GM21515 (cell line): ENCODE data around the gene LDB2.

Experiments
- ATAC-seq: cut with Tn5 transposase; IDR thresholded peaks from one replicate; pipeline ENCODE4 v1.9.1; 2021; ENCODE audit not compliant: unreplicated experiment

The LDB2 gene

DNA sequence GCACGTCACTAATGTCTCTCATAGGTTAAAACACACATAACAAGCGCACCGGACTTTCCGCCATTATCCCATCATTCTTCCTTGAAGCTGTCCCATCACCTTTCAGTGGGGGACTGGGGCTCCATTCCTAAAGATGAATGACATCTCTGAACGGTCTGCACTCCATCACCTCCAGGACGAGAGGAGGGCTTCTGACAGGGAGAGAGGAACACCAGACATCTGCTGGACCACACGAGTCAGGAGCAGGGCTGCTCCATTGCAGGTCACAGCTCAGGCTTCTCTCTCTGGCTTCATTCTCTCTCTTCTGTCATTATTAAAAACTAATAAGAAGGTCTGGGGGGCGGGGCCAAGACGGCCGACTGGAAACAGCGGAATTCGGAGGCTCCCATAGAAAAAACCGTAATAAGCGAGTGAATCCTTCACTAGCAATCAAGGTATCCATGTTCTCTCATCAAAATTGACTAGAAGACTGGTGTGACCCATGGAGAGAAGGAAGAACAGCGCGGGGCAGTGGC, 289.8 kb downstream of the LDB2 start:
- ATAC-seq = no peak

DNA sequence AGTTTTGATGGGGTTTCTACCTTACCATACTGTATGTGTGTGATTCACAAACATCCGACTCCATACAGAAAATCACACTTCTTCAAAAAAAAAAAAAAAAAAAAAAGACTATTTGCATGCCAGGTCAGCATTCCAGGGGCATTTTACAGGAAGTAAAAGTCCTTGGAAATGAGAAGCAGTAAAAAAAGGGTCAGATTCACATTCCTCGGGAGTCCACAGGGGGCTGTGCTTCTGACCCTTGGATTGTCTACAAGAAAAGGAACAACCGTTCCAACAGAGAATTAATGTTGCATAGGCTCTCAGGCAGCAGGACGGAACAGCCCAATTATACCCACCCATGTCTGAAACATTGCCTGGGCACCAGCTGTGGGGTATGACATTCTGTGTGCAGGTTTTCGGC, 290.3 kb downstream of the LDB2 start:
- ATAC-seq = no peak

DNA sequence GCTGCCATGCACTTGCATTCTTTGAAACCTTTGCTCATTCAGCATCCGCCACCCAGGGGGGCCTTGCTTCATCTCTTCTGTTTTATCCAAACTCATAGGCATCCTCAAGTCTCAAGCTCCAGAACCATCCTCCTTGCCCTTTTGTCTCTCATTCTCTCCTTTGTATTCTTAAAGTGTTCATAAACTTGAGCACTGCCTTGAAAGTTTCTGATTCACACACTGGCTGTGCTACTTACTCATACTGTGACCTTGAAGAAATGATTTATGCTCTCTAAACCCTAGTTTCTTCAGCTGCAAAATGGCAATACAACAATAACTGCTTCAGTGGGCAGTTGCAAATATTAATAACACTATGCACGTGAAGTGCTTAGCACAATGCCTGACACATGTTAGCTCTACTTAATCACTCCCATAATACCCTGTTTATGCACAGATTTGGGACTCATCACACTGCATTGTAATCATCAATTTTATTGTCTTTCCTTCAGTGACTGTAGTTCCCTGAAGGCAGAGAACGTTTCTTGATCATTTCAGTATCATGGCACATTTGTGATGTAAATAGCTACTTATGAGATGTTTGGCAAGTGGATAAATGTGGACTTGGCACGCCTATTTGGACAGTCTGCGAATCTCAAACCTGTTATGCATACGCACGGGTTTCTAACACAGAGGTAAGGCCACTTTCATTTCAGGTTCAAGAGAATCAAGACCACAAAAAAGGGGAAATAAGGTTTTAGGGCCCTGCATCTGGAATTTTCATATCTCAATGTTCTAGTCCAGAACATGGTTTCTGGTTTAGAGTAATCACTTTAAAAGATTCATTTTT, 291.0 kb downstream of the LDB2 start:
- no peak for ATAC-seq

DNA sequence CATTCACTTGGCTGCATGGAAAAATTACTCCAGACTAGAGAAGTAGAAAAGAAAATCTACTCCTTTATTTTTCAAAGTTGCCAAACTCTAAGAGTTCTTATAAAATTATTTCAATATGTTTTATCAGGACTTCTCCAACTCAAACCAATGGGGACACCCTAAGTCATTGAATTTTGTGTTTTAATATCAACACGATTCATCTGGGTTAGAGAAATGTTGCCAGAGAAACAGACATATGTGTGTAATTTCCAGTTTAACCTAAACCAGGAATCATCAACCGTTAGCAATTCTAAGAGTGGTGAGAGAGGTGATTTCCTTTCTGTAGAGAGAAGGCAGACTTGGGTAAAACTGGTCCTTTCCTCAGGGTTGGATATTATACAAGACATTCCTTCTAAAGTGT, 291.8 kb downstream of the LDB2 start:
- ATAC-seq = no peak

DNA sequence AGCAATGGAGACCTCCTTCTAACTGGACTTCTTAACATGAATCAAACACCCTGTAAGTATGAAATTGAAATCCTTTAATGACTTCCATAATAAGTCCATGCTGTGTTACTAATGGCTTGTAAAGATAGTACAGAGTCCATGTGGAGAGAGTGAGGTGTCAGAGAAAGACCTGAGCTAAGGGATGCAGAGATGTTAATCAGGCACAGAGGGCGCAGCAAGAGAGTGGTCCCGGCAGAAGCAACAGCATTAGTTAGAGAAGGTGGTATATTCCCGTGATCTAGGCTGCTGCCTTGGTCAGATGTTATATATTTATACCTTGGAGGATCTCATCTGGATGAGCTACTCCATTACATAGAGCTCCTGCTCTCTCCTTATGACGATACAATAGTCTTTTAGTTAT, 295.3 kb downstream of the LDB2 start:
- ATAC-seq = no peak

DNA sequence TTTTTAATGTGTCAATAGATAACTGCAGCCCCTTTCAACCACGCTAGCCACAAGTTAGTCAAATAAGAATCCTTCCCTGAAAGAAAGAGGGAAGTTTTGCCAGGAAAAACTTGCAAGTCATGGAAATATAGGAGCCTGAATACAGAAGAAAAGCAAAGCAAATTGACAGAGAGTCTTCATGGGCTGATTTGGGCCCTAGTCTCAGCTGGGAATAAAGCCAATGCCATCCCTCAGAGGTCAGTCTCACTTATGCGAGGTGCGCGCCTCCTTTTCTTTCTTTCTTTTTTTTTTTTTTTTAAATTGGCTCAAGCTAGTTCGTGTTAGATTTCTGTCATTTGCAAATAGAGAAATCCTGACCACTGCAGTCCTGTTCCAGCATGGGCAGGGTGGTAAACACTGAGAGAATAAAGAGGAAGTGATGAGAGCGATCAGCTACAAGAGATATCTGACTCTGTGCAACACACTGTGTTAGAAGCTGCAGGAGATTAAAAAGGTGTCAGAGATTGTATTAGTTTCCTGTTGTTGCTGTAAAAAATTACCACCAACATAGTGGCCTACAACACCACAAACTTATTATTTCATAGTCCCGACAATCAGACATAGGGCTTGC, 299.7 kb downstream of the LDB2 start:
- ATAC-seq = no peak

DNA sequence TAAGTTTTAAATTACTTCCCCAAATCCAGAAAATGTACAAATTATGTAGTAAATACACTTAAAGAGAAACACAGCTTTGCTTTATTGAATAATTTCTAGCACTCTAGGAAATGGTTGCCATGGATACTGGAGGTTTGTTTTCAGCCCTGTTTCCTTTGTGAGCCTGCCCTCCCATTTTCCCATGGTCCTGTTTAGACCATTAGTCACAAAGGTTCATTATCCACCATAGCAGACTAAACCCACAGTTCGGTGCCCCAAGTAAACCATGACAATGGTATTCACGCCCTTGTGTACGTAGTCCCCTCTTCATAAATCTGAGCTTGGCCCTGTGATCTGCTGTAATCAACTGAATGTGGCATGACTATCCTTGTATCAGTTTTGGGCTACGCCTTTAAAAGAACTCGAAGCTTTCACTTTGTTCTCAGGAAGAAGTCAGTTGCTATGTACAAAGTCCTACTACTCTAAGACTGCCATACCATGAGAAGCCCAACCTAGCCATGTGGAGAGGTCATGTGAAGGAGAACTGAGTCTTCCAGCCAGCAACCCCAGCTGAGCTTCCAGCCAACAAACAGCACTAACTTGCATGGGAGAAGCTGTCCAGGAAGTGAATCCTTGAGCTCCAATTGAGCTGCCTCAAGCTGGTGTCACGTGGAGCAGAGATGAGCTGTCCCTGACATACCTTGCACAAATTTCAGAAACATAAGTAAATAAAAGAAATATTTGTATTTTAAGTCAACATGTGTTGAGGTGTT, 300.4 kb downstream of the LDB2 start:
- no peak for ATAC-seq

DNA sequence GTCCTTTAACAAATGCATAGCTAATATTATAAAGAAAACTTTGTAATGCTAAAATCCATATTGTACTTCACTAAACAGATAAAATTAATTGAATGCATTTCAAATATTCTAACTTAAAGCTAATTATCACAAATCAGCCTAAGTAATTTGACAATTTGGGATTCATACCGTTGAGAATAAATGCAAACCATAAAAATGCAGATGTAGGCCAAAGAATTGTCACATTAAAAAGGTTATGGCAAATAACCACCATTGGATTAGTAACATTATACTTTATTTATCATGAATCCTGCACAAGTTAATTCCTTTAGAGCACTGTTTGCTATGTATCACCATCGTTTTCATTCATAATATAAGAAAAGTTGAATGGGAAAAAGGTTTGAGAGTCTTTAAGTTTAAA, 301.0 kb downstream of the LDB2 start:
- no peak for ATAC-seq

DNA sequence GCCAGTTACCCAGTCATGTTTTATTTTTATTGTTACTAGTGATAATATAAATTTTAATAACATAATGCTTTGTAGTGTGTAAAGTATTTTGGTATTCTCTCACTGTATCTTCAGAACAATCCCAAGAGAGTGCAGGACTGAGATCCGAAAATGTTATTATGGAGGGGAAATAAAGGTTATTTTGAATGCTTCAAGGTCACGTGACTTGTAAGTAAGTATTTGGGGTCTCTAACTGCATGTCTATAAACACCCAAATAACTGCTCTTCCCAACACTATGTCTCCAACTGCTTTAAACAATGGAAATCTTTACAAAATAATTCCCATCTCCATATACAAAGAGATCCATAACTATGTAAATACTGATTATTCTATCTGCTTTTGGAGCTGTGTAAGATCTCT, 302.2 kb downstream of the LDB2 start:
- no peak for ATAC-seq

DNA sequence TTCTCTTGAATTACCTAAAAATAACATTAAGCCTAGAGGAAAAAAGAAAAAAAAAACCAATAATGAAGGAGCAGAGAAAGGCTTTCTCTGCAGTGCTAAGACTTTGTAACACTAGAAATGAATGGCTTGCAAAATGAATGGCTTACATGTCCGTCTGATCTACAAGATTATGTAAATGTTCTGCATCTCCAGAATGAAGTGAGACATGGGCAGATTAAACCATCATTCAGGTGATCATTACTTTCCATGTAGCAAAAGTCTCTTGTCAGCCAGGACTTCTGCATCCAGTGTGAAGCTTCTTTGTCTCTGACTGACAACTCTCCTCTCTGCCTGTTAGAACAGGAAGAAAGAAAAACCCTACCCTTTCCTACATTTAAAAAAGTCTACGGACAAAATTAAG, 304.3 kb downstream of the LDB2 start:
- ATAC-seq = no peak

DNA sequence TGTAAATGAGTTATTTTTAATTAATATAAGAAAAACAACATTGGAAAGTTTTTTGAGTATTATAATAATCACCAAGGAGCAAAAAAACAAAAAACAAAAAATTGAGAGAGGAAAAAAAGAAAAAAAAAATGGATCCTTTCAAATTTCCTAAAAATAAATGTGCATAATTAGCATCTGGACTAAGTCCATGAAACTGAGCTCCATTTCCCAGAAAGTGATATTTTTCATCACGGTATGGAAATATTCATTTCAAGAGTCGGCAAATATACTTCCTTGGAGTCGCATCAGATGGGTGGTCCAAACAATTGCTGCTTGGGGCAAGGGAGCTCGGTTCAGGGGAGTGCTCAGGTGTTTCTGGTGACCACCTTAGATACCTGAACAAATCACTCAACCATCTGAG, 305.1 kb downstream of the LDB2 start:
- ATAC-seq = no peak

DNA sequence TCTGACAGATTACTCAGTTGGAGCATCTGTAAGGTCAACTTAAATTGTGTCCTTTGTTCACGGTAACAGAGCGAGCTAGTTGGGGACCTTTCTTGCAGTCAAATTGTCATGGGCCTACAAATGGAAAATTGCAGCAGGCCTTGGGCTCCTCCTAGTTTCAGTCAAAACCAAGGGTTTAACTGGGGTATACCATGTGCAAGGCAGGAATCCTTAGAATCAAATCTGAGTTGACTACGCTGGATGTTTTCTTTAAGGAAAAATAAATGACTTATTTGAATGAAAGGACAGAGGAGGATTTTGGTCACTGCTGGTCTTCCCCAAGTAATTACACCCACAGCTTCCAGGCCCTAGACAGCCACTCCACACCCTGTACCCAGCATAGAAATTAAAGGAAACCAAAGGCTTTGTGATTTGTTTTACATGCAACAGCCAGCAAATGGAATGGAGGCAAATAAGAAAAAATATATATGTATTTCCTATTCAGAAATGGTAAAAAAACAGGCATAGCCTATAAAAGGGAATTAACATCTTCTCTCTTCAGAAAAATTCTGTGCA, 307.1 kb downstream of the LDB2 start:
- ATAC-seq = no peak

DNA sequence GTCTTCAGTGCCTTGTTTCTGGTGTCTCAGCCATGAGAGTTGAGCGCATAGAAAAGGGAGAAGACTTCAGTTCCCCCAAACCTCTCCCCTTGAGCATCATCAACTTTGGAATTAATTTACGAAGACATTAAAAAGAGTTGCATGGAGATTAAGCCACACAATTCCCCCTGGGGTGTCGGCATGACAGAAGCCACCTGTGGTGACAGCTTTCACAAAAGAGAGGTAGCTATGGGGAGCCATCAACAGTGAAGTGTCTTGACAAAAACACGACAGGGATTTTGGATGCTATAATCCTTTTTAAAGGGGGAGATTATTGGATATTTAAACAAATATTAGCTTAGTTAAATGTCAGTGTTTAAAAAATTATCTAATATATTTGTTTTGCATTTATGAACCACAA, 307.6 kb downstream of the LDB2 start:
- no peak for ATAC-seq

DNA sequence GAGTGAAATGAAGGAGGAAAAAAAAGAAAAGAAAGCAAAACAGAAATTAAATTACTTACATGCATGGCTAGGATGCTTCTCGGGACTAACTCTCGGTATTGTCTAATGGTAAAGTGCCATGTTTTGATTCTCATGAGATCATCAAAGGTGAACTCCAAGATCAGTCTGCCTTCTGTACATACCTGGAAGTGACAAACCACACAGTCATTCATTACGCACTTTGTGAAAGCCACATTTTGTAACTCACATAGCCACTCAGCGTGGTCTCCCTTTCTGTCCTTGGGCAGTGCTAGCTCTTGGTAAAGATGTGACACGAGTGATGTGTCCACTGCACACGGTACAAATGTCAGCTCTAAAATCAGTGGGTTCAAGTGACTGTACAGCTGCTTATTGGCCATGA, 309.8 kb downstream of the LDB2 start:
- no peak for ATAC-seq

DNA sequence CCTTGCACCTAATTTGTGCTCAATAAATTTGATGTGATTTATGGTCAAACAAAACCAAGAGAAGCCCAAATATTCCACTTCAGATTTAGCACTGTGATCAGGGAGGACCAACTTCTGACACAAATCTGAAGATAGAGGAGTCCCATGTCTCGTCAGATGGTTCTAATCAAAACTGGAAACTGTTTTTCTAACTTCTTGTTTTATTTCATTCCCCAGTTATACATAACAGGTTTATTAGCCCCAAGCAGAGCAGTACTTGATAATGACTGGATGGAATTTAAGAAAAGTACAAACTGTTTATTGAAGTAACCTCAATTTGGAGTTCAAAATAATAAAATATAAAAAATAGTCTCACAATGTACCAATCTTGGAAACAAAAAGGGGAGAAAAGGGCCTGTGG, 310.3 kb downstream of the LDB2 start:
- no peak for ATAC-seq

DNA sequence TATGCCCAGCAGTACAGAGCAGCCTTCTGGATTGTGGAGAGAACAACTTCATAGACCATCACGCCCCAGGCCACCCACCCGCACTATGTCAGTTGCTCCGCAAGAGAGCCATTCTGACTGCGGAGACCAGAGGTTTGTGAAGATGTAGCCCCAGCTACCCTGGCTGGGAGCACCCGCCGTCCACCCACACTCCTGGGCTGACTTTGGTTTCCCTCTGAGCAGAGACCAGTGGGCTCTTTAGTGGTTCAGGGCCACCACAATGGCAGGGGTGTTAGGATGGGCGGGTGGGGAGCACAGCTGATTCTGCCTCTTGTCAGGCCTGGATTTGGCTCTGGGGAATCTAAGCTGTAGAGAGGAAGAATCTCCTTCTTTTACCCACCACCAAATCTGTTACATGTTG, 313.4 kb downstream of the LDB2 start:
- ATAC-seq = no peak

DNA sequence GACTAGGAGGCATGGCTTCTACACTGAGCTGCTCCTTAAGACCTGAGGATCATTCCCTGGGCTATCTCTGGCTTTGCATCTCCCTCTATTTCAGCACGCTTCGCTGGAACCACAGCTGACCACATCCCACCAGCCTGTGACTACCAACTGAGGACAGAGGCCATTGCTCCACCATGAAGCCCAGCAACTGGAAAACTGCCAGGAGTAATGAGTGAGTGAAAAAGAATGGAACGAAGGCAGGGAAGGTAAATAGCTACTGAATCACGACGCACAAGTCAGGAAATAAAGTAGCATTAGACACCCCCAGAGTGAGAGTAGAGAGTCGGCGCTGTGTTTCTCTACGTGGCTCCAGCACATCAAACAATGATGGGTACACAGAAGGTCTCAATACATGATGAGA, 314.7 kb downstream of the LDB2 start:
- no peak for ATAC-seq

DNA sequence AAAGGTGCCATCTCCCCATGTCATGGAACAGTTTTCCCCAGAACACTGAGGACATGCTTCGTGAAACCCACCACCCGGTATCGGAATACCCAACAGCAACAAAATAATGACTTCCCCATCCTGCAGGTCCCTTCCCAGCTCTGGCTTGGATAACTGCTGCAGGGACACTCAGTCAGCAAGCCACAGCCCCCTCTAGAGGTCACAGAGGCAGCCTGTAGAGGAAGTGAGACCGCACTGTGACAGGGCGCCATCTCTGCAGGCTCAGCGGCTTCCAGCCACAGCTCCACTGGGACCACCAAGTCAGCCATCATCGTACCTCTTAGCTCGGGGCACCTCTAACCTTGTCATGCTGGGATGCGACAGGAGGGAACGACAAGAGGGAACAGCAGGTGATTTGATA, 315.9 kb downstream of the LDB2 start:
- ATAC-seq = no peak

DNA sequence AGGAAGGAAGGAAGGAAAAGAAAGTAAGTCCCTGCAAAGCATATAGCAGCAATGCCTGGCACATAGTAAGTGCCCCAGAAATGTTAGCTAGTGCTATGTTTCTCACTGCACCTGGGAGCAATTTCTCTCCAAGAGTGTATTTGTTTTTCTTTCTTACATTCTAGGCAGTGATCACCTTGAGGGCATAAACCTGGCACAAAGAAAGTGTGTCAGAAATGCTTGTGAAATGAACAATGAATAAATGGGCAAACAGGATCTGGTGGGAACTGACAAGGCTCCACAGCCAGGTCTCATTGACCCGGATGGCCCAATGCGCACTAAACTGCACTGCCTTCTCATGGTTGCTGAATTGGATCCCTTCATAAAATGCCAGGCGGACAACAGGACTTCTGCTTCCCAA, 316.4 kb downstream of the LDB2 start:
- ATAC-seq = no peak

DNA sequence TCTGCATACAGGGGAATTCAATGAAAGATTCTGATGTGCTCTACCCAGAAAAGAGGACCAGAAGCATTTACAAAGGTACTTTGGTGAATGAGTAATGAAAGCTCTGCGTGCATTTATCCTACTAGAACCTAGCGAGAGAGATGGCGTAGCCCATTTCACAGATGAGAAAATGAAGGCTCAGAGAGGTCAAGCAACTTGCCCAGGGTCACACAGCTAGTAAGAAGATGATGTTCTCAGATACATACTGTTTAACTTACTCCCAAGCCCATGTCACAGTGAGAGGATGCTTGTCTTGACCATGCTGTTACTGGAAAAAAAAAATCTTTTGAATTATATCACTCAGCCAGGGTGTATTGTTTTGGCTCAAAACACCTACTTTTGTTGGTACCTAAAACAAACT, 317.3 kb downstream of the LDB2 start:
- no peak for ATAC-seq

DNA sequence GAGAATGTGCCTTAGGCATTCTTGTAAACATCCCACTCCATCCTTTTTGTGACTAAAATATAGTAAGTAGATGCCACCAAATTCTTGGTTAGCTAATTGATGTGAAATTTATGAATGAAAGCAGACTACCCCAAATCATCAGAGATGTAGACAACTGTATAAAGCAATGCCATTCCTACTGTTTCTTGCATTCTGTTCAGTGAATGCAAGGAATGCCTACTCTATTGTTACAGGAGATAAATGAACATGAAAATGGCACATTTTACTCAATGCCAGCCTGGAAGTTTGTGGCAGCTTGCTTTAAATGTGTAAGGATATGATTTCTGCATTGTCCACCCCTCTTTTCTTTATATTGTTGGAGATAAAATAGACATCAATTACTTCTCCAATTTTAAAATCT, 317.9 kb downstream of the LDB2 start:
- no peak for ATAC-seq

DNA sequence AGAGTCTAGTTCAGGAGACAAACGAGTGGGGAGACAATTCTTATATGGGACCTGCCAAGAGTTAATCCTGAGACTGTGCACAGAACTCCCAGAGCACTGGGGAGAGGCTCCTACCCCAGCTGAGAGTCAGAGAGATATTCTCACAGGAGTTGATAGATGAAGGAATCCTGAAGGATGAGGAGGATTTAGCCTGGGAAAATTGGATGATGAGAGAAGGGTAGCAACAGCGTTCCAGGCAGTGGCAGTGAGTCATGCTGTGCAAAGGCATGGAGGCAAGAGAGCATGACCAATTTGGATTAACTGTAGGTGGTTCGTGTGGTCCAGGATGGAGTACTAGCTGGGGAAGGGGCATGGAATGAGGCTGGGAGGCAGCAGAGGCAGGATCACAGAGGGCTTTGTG, 318.6 kb downstream of the LDB2 start:
- no peak for ATAC-seq
